ENCODE data around the gene POLG. TPM values are rescaled to one million over a fixed set of nuclear protein-coding genes. Genes with fewer than 3 reads are reported as not detected.
A peak's percentile ranks its signal among the peaks of the same experiment; 100 is the strongest.

POLG gene
- total and polyA plus RNA-seq, 2 experiments from 2014 or later, result 28.8 to 74.1 TPM

DNA sequence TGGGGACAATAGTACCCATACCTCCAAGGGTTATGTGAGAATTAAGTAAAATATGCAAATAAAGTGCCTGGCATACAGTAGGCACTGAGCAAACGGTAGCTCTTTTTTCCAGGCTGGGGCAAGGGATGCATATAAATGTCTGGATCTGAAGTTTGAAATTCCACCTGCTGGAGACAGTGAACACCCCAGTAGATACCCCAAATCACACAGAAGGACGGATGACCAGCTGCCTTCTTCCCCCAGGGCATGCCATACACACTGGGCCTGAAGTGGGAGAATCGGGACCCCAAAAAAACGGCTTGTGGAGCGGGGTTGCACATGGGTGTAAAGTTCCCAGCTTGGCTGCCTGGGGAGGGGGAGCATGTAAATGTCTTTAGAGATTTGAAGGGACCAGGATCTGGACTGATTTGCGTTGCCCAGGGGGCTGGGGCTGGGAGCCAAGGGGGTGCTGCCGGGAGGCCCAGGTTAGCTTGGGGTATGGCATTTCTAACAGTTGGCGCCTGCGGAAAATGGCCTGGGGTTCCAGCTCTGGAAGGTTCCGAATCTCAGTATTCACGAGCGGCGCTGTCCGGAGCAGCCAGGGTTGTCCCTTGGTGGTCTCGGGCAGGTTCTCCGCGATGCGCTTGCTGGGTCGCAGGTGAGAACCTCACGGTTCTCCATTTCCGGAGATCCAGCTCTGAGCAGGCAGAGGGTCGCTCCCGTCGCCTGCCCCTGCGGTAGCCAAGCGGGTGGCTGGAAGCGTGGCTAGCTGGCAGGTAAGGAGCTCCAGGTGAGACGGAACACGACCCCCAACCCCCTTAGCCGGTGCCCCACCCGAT is 42.6 kb upstream of the POLG start:
- Histone ChIP-seq H3F3A (replicated peaks; ENCODE audit: low read depth) (peaks cover 36% of the 10 kb centered on the region), H3K79me2 (replicated peaks; ENCODE audit: insufficient read depth) (no peaks in the 10 kb centered on the region), H4K20me1 (replicated peaks; ENCODE audit: insufficient read depth) (peaks cover 49% of the 10 kb centered on the region), H2AFZ (peak overlapping the region; percentile 88; the same call in 1 of the 2 replicates), H3K4me2 (peak overlapping the region; percentile 74; the same call in 1 of the 2 replicates), H3K36me3 (ENCODE audit: insufficient read depth) (peaks cover 5% of the 10 kb centered on the region; the same call in 1 of the 2 replicates), H3K4me3 (peak overlapping the region; percentile 51), H3K27me3 (ENCODE audit: insufficient read depth) (peaks cover 100% of the 10 kb centered on the region), H3K9me2 (ENCODE audit: insufficient read depth) (no peaks in the 10 kb centered on the region), H3K4me1 (ENCODE audit: insufficient read depth) (peaks cover 57% of the 10 kb centered on the region), H3K27ac (ENCODE audit: low read depth) (no peak overlapping the region)
- no peaks in the 10 kb centered on the region for H3K36me3 Mint-ChIP-seq (ENCODE audit: low read depth)
- ATAC-seq (no peak), DNase-seq (ENCODE audit: low spot score) (peak; percentile 46)
- no peak overlapping the region for H3K27ac Mint-ChIP-seq
- TF ChIP-seq EZH2phosphoT487 (IDR thresholded peaks at IDR 0.05; ENCODE audit: unreplicated experiment), result peak; percentile 27
- no peak for TF ChIP-seq ETS1 (IDR thresholded peaks at IDR 0.05)
- no peak for TF ChIP-seq ZNF331 (CRISPR knock-in tag; IDR thresholded peaks at IDR 0.05; ENCODE audit: low read depth)
- TF ChIP-seq EZH2 (IDR thresholded peaks at IDR 0.05; ENCODE audit: low read depth, unreplicated experiment), result peak; percentile 92
- no peak for TF ChIP-seq ZNF462 (CRISPR knock-in tag; IDR thresholded peaks at IDR 0.05)
- no peak for TF ChIP-seq JUNB (IDR thresholded peaks at IDR 0.05; ENCODE audit: unreplicated experiment)
- no peak for TF ChIP-seq REST (IDR thresholded peaks at IDR 0.05; ENCODE audit: unreplicated experiment)
- H3K9me3 Mint-ChIP-seq, result no peaks in the 10 kb centered on the region
- peaks cover 100% of the 10 kb centered on the region for H3K27me3 Mint-ChIP-seq (ENCODE audit: insufficient read depth, low read depth, poor library complexity)
- H3K4me3 Mint-ChIP-seq, result peak overlapping the region; percentile 69; the same call in 2 of the 3 replicates
- peaks cover 39% of the 10 kb centered on the region for H3K4me1 Mint-ChIP-seq

Measured in GM23338 (cell line).